GM21515 (cell line): ENCODE data around the gene BRSK2.
"Not testable (repeated sequence)": the region's sequence is repeated elsewhere in the genome, so short reads cannot be mapped to it uniquely, and the experiment has no call there.

Experiments
- ATAC-seq: cut with Tn5 transposase; IDR thresholded peaks from one replicate; pipeline ENCODE4 v1.9.1; 2021; ENCODE audit not compliant: unreplicated experiment

Gene BRSK2

GRCh38 chr11:1433568-1433967, 43.8 kb downstream of the BRSK2 start:
- no peak for ATAC-seq

DNA sequence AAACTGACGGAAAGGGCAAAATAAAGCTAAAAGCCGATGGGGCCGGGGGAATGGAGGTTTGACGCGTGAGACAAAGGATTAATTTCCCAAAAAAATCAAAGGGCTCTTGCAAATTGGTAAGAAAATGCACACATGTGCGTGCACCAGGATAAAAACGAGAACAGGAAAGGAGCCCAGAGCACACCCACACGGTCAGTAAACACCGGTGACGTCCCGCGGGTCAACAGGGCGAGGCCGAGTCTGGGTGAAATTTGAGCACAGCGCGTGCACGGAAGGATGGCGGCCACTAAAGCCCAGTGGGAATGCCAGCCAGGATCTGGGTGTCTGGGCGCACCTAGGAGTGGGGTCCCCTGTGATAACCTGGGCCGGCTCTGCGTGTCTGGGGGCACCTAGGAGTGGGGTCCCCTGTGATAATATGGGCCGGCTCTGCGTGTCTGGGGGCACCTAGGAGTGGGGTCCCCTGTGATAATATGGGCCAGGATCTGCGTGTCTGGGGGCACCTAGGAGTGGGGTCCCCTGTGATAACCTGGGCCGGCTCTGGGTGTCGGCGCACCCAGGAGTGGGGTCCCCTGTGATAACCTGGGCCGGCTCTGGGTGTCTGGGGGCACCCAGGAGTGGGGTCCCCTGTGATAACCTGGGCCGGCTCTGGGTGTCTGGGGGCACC, 44.4 kb downstream of the BRSK2 start:
- no peak for ATAC-seq

DNA sequence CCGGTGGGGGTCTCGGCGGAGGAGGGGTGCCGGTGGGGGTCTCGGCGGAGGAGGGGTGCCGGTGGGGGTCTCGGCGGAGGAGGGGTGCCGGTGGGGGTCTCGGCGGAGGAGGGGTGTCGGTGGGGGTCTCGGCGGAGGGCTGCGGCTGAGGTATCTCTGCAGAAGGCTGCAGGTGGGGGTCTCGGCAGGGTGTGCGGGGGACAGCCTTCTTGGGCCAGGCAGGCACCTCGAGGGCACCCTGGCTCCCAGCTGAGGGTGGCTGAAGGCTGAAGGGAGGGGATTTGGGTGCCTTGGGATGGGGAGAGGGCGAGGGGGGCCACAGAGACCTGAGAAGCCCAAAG, 45.7 kb downstream of the BRSK2 start:
- ATAC-seq: not testable (repeated sequence)

- no peak for ATAC-seq
These were observed 46.2 kb downstream of the BRSK2 start for GRCh38 chr11:1435820-1436467.

GRCh38 chr11:1436468-1437039, 46.8 kb downstream of the BRSK2 start:
- no peak for ATAC-seq

- ATAC-seq: no peak
These were observed 47.8 kb downstream of the BRSK2 start for GRCh38 chr11:1437500-1437899.

- no peak for ATAC-seq
These were observed 48.7 kb downstream of the BRSK2 start for GRCh38 chr11:1438261-1438966.

- no peak for ATAC-seq
These were observed 49.2 kb downstream of the BRSK2 start for GRCh38 chr11:1438967-1439330.

DNA sequence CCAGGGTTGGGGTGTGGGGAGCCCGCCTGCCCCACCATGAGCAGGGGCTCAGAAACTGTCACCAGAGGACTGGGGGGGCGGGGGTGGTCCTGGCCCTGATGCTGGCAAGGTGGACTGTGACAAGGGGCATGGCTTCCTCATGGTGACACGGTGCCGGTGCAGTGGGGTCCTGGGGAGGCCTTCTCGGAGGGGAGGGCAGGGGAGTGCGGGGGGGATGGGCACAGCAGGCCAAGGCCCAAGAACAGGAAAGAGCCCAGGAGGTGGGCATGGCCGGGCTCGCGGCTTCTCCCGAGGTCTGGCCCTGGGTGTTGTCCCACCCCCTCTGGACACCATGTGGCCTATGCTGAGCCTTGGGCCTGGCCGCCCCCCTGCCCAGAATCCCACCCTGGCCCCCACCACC, 49.6 kb downstream of the BRSK2 start:
- ATAC-seq: no peak

GRCh38 chr11:1440066-1440465, 50.3 kb downstream of the BRSK2 start:
- no peak for ATAC-seq

- ATAC-seq: no peak
These were observed 50.8 kb downstream of the BRSK2 start for GRCh38 chr11:1440496-1440895.

DNA sequence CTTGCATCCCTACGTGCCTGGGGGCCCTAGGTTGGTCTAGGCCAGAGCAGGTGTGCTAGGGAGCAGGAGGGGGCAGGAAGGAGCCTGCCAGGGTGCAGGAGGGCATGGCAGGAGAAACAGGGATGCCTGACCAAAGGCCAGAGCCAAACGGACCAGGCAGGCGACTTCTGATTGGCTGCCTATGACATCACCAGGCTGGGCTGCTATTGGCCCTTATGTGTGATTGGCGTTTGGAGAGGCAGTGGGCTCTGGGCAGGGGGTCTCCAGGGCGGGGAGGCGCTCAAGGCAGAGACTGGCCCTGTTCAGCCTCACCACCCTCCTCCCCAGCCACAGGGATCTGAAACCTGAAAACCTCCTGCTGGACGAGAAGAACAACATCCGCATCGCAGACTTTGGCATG, 52.4 kb downstream of the BRSK2 start:
- no peak for ATAC-seq

- no peak for ATAC-seq
These were observed 53.2 kb downstream of the BRSK2 start for GRCh38 chr11:1442807-1443366.

- ATAC-seq: no peak
These were observed 54.0 kb downstream of the BRSK2 start for GRCh38 chr11:1443737-1444136.

- no peak for ATAC-seq
These were observed 54.6 kb downstream of the BRSK2 start for GRCh38 chr11:1444321-1444720.

DNA sequence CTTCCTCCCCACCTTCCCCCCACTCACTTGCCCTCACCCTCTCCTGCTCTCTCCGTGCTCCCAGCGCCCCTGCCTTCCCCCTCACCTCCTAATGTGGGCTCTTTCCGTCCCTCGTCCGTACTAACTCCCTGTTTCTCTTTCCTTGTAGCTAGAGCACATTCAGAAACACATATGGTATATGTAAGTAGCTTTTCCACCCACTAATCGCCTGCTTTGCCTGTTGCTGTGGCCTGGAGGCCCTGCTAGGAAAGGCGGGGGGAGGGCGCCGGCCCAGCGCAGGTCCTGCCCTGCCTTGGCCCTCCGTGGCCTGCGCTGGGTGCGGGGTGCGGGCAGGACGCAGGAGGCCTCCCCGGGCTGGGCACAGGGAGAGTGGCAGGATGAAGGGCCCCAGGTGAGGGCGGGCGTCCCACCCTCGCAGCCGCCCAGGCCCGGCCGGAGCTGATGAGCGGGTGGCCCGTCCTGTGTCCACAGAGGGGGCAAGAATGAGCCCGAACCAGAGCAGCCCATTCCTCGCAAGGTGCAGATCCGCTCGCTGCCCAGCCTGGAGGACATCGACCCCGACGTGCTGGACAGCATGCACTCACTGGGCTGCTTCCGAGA, 55.2 kb downstream of the BRSK2 start:
- ATAC-seq: no peak

DNA sequence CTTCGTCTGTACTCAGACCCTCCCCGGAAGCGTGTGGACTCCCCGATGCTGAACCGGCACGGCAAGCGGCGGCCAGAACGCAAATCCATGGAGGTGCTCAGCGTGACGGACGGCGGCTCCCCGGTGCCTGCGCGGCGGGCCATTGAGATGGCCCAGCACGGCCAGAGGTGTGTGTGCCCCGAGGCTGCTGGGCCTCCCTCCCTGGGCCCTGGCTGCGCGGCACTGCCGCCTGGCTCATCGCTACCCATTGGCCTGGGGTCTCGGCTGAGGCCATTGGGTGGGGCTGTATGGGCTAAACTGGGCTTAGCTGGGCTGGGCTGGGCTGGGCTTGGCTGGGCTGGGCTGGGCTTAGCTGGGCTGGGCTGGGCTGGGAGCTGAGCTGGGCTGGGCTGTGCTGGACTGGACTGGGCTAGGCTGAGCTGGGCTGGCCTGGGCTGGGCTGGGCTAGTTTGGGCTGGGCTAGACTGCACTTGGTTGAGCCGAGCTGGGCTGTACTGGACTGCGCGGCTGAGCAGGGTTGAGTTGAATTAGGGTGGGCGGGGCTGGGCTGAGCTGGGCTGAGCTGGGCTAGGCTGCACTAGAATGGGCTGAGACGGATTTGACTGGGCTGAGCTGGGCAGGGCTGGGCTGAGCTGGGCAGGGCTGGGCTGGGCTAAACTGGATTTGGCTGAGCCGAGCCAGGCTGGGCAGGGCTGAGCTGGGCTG, 56.2 kb downstream of the BRSK2 start:
- no peak for ATAC-seq

DNA sequence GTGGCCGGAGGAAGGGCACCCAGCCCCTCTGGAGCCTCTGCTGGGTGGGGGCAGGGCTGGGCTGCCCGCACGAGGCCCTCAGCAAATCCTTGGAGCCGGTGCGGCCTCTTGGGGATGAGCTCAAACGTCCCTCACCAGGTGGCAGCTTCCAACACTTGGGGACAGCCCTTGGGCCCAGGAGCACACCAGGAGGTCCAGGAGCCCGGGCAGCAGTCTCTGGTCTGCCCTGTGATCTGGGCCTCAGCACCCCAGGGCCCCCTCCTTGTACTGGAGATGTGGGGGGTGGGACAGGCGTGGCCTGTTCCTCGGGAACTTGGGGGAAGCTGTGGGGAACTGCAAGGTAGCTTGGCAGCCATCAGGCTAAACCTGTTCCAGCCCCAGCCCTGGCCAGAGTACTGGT, 56.9 kb downstream of the BRSK2 start:
- ATAC-seq: no peak

GRCh38 chr11:1447845-1448825, 58.4 kb downstream of the BRSK2 start:
- ATAC-seq: no peak

DNA sequence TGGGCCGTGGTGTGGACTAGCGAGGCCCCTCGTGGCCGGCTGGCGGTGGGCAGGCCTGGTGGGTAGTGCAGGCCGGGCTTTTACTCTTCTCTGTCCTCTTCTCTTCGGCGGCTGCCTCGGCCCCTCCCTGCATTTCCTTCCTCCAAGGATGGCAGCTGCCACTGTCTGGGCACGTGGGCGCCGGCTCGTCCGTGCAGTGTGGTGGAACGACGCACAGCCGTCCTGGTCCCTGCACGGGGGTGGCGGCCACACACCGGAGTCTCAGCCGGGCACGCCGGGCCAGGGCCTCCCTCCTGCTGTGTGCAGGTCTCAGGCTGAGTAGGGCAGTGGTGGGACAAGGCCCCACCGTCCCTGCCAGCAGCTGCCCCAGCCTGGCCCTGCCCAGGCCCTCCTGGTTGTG, 59.1 kb downstream of the BRSK2 start:
- no peak for ATAC-seq
